ENCODE results near the gene PFKP.

Gene PFKP

GRCh38 chr10:3185386-3185785 lies 118.0 kb downstream of the PFKP start:
- no peak for DNase-seq (ENCODE audit: low read depth in 2 of 3, low spot score in 2 of 3)

DNA sequence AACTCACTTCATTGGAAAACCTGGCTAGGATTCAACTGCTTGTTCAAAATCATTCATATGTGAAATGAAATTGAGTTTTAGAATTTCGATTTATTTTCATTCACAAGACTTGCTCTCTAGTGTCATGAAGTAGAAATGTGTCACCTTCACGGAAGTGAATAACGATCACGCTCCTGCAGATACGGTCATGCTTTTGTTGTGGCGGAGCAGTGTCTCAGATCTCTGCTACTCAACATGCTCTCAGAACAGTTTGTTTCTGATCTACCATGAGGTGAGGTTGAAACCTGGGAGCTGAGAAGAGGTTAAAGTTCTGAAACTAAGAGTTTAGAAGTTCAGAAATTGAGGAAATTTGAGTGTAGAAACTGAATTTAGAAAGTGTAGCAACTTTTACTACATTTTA lies 119.0 kb downstream of the PFKP start:
- no peak for DNase-seq (ENCODE audit: low read depth in 2 of 3, low spot score in 2 of 3)

All from activated CD8-positive, alpha-beta memory T cell treated with anti-CD3 and anti-CD28 coated beads for 48 hours (primary cell).